ENCODE data around the gene MYO7A. TPM values are rescaled to one million over a fixed set of nuclear protein-coding genes. Genes with fewer than 3 reads are reported as not detected.

MYO7A gene
- total RNA-seq (1 to 10 TPM; 5.7 to 8.6 (median 6.8) TPM), polyA plus RNA-seq (2.4 TPM)
- long read RNA-seq, donor 1, partial matches to known transcripts = 7 of 8 reads
- long read RNA-seq, donor 1, other reads (novel, unspliced or antisense) = 1 of 8 reads
- long read RNA-seq, donor 2, partial matches to known transcripts = 1 of 2 reads
- long read RNA-seq, donor 2, other reads (novel, unspliced or antisense) = 1 of 2 reads
- long read RNA-seq, donor 3, partial matches to known transcripts = 3 of 4 reads
- long read RNA-seq, donor 3, other reads (novel, unspliced or antisense) = 1 of 4 reads
- long read RNA-seq, donor 4, partial matches to known transcripts = 3 of 5 reads
- long read RNA-seq, donor 4, other reads (novel, unspliced or antisense) = 2 of 5 reads

- peak; percentile 73 to 78 for ATAC-seq
- 18% methylated on average over 20 of the region's 20 CpGs for WGBS
- Histone ChIP-seq H3K27ac (ENCODE audit: low read length) (no peak within 1 kb of the TSS), H3K4me1 (ENCODE audit: control insufficient read depth, insufficient read depth, low read length) (peaks cover 7% of the 10 kb centered on the region), H3K27me3 (ENCODE audit: control insufficient read depth, insufficient read depth) (no peaks in the 10 kb centered on the region), H3K9me3 (ENCODE audit: control insufficient read depth, low read length) (no peaks in the 10 kb centered on the region), H3K4me3 (ENCODE audit: low read length) (peak within 1 kb of the TSS; percentile 38)
- DNase-seq = peak; percentile 71 to 89 (median 86)
- intact Hi-C loops (cut with DNase I) = loop anchor here (2.0 to 10.0 kb wide), 5 partner anchors 59 to 419 kb away; no protein-coding TSS in a partner anchor
Measured at GRCh38 chr11:77127920-77128691, at the start of gene MYO7A. MYO7A (plus strand) TSS chr11:77128246; CDS start chr11:77130635, 2,389 bp downstream.

- WGBS = 93% methylated on average over 2 of the region's 2 CpGs
- Histone ChIP-seq H3K4me3 (ENCODE audit: low read length) (no peak overlapping the region), H3K27me3 (ENCODE audit: control insufficient read depth, insufficient read depth) (no peaks in the 10 kb centered on the region), H3K27ac (ENCODE audit: low read length) (no peak overlapping the region), H3K9me3 (ENCODE audit: control insufficient read depth, low read length) (no peaks in the 10 kb centered on the region), H3K4me1 (ENCODE audit: control insufficient read depth, insufficient read depth, low read length) (peaks cover 3% of the 10 kb centered on the region)
- intact Hi-C loops (cut with DNase I) = no loop called here
- no peak for ATAC-seq
- DNase-seq = no peak
Measured at GRCh38 chr11:77079666-77080065, 48.4 kb upstream of the MYO7A start.

- Histone ChIP-seq H3K4me1 (ENCODE audit: control insufficient read depth, insufficient read depth, low read length) (peaks cover 3% of the 10 kb centered on the region), H3K9me3 (ENCODE audit: control insufficient read depth, low read length) (no peaks in the 10 kb centered on the region), H3K27ac (ENCODE audit: low read length) (no peak overlapping the region), H3K27me3 (ENCODE audit: control insufficient read depth, insufficient read depth) (no peaks in the 10 kb centered on the region), H3K4me3 (ENCODE audit: low read length) (no peak overlapping the region)
- intact Hi-C loops (cut with DNase I) = no loop called here
- 90% methylated on average over 2 of the region's 2 CpGs for WGBS
- no peak for ATAC-seq
- peak in 2 of 3 donors; percentile 22 to 25 for DNase-seq
Measured at GRCh38 chr11:77080643-77081210, 47.3 kb upstream of the MYO7A start.

GRCh38 chr11:77081381-77081851 lies 46.6 kb upstream of the MYO7A start:
- ATAC-seq = no peak
- DNase-seq = peak in 2 of 3 donors; percentile 13 to 45
- 91% methylated on average over 9 of the region's 9 CpGs for WGBS
- no peak overlapping the region for H3K27ac ChIP-seq (ENCODE audit: low read length)
- H3K27me3 ChIP-seq (ENCODE audit: control insufficient read depth, insufficient read depth) = no peaks in the 10 kb centered on the region
- intact Hi-C loops (cut with DNase I) = no loop called here
- H3K4me3 ChIP-seq (ENCODE audit: low read length) = no peak overlapping the region
- no peaks in the 10 kb centered on the region for H3K9me3 ChIP-seq (ENCODE audit: control insufficient read depth, low read length)
- H3K4me1 ChIP-seq (ENCODE audit: control insufficient read depth, insufficient read depth, low read length) = peaks cover 3% of the 10 kb centered on the region

- H3K27me3 ChIP-seq (ENCODE audit: control insufficient read depth, insufficient read depth) = no peaks in the 10 kb centered on the region
- H3K9me3 ChIP-seq (ENCODE audit: control insufficient read depth, low read length) = no peaks in the 10 kb centered on the region
- WGBS = 57% methylated on average over 11 of the region's 11 CpGs
- no peak overlapping the region for H3K4me3 ChIP-seq (ENCODE audit: low read length)
- ATAC-seq (peak; percentile 5 to 23), DNase-seq (peak in 2 of 3 donors; percentile 6 to 46)
- intact Hi-C loops (cut with DNase I) = no loop called here
- peaks cover 3% of the 10 kb centered on the region for H3K4me1 ChIP-seq (ENCODE audit: control insufficient read depth, insufficient read depth, low read length)
- H3K27ac ChIP-seq (ENCODE audit: low read length) = no peak overlapping the region
Measured at GRCh38 chr11:77081976-77082836, 45.8 kb upstream of the MYO7A start.

GRCh38 chr11:77082838-77083565 lies 45.0 kb upstream of the MYO7A start:
- intact Hi-C loops (cut with DNase I) = no loop called here
- WGBS = 64% methylated on average over 15 of the region's 15 CpGs

GRCh38 chr11:77083566-77084245 lies 44.3 kb upstream of the MYO7A start:
- 94% methylated on average over 12 of the region's 12 CpGs for WGBS
- Histone ChIP-seq H3K9me3 (ENCODE audit: control insufficient read depth, low read length) (no peaks in the 10 kb centered on the region), H3K27ac (ENCODE audit: low read length) (no peak overlapping the region), H3K27me3 (ENCODE audit: control insufficient read depth, insufficient read depth) (no peaks in the 10 kb centered on the region), H3K4me1 (ENCODE audit: control insufficient read depth, insufficient read depth, low read length) (peaks cover 3% of the 10 kb centered on the region), H3K4me3 (ENCODE audit: low read length) (no peak overlapping the region)
- ATAC-seq = no peak
- peak in 1 of 3 donors; percentile 24 for DNase-seq
- intact Hi-C loops (cut with DNase I) = no loop called here

More at GRCh38 chr11:77082838-77083565, 45.0 kb upstream of the MYO7A start:
- H3K4me3 ChIP-seq (ENCODE audit: low read length) = no peak overlapping the region
- peak overlapping the region; percentile 18 for H3K27ac ChIP-seq (ENCODE audit: low read length)
- H3K4me1 ChIP-seq (ENCODE audit: control insufficient read depth, insufficient read depth, low read length) = peaks cover 3% of the 10 kb centered on the region
- no peaks in the 10 kb centered on the region for H3K9me3 ChIP-seq (ENCODE audit: control insufficient read depth, low read length)
- no peaks in the 10 kb centered on the region for H3K27me3 ChIP-seq (ENCODE audit: control insufficient read depth, insufficient read depth)
- peak; percentile 80 to 85 for ATAC-seq
- peak; percentile 69 to 89 (median 86) for DNase-seq

- intact Hi-C loops (cut with DNase I) = loop anchor here in 1 of 4 donors (5.0 kb wide), 1 partner anchor 32 kb away; no protein-coding TSS in a partner anchor
Measured at GRCh38 chr11:77084581-77085191, 43.4 kb upstream of the MYO7A start.

GRCh38 chr11:77085652-77086051 lies 42.4 kb upstream of the MYO7A start:
- no peak for ATAC-seq
- Histone ChIP-seq H3K4me3 (ENCODE audit: low read length) (no peak overlapping the region), H3K27me3 (ENCODE audit: control insufficient read depth, insufficient read depth) (no peaks in the 10 kb centered on the region), H3K27ac (ENCODE audit: low read length) (no peak overlapping the region), H3K9me3 (ENCODE audit: control insufficient read depth, low read length) (no peaks in the 10 kb centered on the region), H3K4me1 (ENCODE audit: control insufficient read depth, insufficient read depth, low read length) (peaks cover 3% of the 10 kb centered on the region)
- peak in 2 of 3 donors; percentile 9 to 31 for DNase-seq
- intact Hi-C loops (cut with DNase I) = loop anchor here in 1 of 4 donors (5.0 kb wide), 1 partner anchor 33 kb away; no protein-coding TSS in a partner anchor
- WGBS = 90% methylated on average over 6 of the region's 6 CpGs

More at GRCh38 chr11:77084581-77085191, 43.4 kb upstream of the MYO7A start:
- DNase-seq (peak in 2 of 3 donors; percentile 11 to 42), ATAC-seq (no peak)
- no peaks in the 10 kb centered on the region for H3K9me3 ChIP-seq (ENCODE audit: control insufficient read depth, low read length)
- no peak overlapping the region for H3K4me3 ChIP-seq (ENCODE audit: low read length)
- peaks cover 3% of the 10 kb centered on the region for H3K4me1 ChIP-seq (ENCODE audit: control insufficient read depth, insufficient read depth, low read length)
- H3K27ac ChIP-seq (ENCODE audit: low read length) = no peak overlapping the region
- 93% methylated on average over 25 of the region's 25 CpGs for WGBS
- no peaks in the 10 kb centered on the region for H3K27me3 ChIP-seq (ENCODE audit: control insufficient read depth, insufficient read depth)
